ENCODE measurements around the gene GRK5.

DNA sequence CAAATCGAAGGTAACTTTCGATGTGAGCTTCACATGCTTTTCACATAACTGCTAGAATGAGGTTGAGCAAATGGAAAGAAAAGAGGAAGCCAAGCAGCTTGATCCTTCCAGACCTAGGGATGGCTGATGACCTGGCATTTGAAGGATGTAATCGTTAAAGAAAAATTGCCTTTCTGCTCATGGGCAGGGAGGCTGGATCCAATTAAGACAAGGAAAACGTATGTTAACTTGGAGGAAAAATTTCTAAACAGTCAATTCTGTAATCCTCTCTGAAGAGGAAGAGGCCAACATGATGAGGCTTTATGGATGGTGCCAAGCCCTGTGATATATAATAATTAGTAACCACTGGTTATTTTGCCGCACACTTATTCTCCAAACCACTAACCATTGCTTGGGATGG, 12.5 kb downstream of the GRK5 start:
- TF ChIP-seq, protein P1, sequence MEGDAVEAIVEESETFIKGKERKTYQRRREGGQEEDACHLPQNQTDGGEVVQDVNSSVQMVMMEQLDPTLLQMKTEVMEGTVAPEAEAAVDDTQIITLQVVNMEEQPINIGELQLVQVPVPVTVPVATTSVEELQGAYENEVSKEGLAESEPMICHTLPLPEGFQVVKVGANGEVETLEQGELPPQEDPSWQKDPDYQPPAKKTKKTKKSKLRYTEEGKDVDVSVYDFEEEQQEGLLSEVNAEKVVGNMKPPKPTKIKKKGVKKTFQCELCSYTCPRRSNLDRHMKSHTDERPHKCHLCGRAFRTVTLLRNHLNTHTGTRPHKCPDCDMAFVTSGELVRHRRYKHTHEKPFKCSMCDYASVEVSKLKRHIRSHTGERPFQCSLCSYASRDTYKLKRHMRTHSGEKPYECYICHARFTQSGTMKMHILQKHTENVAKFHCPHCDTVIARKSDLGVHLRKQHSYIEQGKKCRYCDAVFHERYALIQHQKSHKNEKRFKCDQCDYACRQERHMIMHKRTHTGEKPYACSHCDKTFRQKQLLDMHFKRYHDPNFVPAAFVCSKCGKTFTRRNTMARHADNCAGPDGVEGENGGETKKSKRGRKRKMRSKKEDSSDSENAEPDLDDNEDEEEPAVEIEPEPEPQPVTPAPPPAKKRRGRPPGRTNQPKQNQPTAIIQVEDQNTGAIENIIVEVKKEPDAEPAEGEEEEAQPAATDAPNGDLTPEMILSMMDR (IDR thresholded peaks at IDR 0.05): no peak
- TF ChIP-seq POLR2A (IDR thresholded peaks at IDR 0.05): no peak

All from right lobe of liver (tissue), 4 donors.